Measurements from ENCODE around the gene ADAMTSL2.

- TF ChIP-seq EZH2 (IDR thresholded peaks at IDR 0.05) (no peak), POLR2AphosphoS5 (IDR thresholded peaks at IDR 0.05; ENCODE audit: borderline replicate concordance, low read depth, low read length) (no peak)
These were observed 16.8 kb upstream of the ADAMTSL2 start for GRCh38 chr9:133517711-133518110.
